A549 treated with AZD9567 at 1 μM for 4 hours (cell line): ENCODE data around the gene NUDCD3. TPM values are rescaled to one million over a fixed set of nuclear protein-coding genes. Genes with fewer than 3 reads are reported as not detected.

Source experiments
- total RNA-seq: library from RNA; stranded (reverse); fragments of 200-300 nt; extraction: Qiagen RNA extraction; gene quantifications from 5 replicates; pipeline ENCODE4 v1.2.3, GENCODE V29; 2022; ENCODE audit not compliant: insufficient read depth

Gene NUDCD3
- 54.7 to 69.7 TPM (median 61.6 TPM) in 5 replicates for total RNA-seq

GRCh38 chr7:44490351-44491200, at the start of gene NUDCD3:
Gene NUDCD3, minus strand, starts transcription at chr7:44490658. Its CDS starts 58 bp downstream, at chr7:44490600.

Other genes with a start within 250 kb of the NUDCD3 start
- 0.17 to 0.39 TPM (median 0.35 TPM) in 4 of 5 replicates, not detected in the other for gene CAMK2B, start 165.1 kb downstream of the NUDCD3 start, total RNA-seq
- 0.05 to 0.10 TPM (median 0.08 TPM) in 4 of 5 replicates, not detected in the other for gene NPC1L1, start 50.7 kb upstream of the NUDCD3 start, total RNA-seq
- gene DDX56, start 83.2 kb upstream of the NUDCD3 start, total RNA-seq: 96.6 to 134 TPM (median 122 TPM) in 5 replicates
- gene TMED4, start 91.6 kb upstream of the NUDCD3 start, total RNA-seq: 50.9 to 54.8 TPM (median 54.6 TPM) in 5 replicates
- 31.0 to 42.9 TPM (median 32.9 TPM) in 5 replicates for gene OGDH, start 116.0 kb upstream of the NUDCD3 start, total RNA-seq